NCI-H2196 (cell line): ENCODE data around the gene KAT8.

Experiments used
- DNase-seq: peaks from one replicate; lab custom pipeline; 2025; ENCODE audit not compliant: unreplicated experiment; lab: John Stamatoyannopoulos, UW

Gene KAT8

GRCh38 chr16:31117384-31118222 lies at the start of gene KAT8:
Gene KAT8, plus strand, starts transcription at chr16:31117664. Its CDS starts 18 bp downstream, at chr16:31117682.
- peak; percentile 98 for DNase-seq

- DNase-seq = peak; percentile 75
Measured at GRCh38 chr16:31071861-31072260, 45.6 kb upstream of the KAT8 start.

- DNase-seq = peak; percentile 46
Measured at GRCh38 chr16:31072540-31073141, 44.8 kb upstream of the KAT8 start.

- DNase-seq = peak; percentile 90
Measured at GRCh38 chr16:31073142-31073969, 44.1 kb upstream of the KAT8 start.

- DNase-seq = peak; percentile 99
Measured at GRCh38 chr16:31073970-31074813, 43.3 kb upstream of the KAT8 start, which contains the start of the genes ZNF646 and ZNF668. Gene ZNF646, plus strand, starts transcription at chr16:31074422. Its CDS starts 1,903 bp downstream, at chr16:31076325. Gene ZNF668, minus strand, starts transcription at chr16:31074240. Its CDS starts 9,781 bp downstream, at chr16:31064459.

- no peak for DNase-seq
Measured at GRCh38 chr16:31074814-31075183, 42.7 kb upstream of the KAT8 start.

GRCh38 chr16:31076319-31076718 lies 41.1 kb upstream of the KAT8 start:
- DNase-seq = no peak

- no peak for DNase-seq
Measured at GRCh38 chr16:31077024-31077423, 40.4 kb upstream of the KAT8 start.

- DNase-seq = no peak
Measured at GRCh38 chr16:31077592-31078396, 39.7 kb upstream of the KAT8 start.

- no peak for DNase-seq
Measured at GRCh38 chr16:31078597-31079341, 38.7 kb upstream of the KAT8 start.

- DNase-seq = no peak
Measured at GRCh38 chr16:31079342-31079944, 38.0 kb upstream of the KAT8 start.

GRCh38 chr16:31080035-31080629 lies 37.3 kb upstream of the KAT8 start:
- no peak for DNase-seq

GRCh38 chr16:31080756-31081419 lies 36.6 kb upstream of the KAT8 start:
- no peak for DNase-seq

- DNase-seq = no peak
Measured at GRCh38 chr16:31081428-31082351, 35.8 kb upstream of the KAT8 start.

- no peak for DNase-seq
Measured at GRCh38 chr16:31082368-31083045, 35.0 kb upstream of the KAT8 start.

GRCh38 chr16:31083081-31083480 lies 34.4 kb upstream of the KAT8 start:
- no peak for DNase-seq
